VCaP (cell line): Measurements from ENCODE around the gene FAM200B.

Experiments
- H3K27ac ChIP-seq: fragments of 450-650 bp; 2 replicates; pipeline ENCODE4 v1.5.1; 2017
- TF ChIP-seq, protein P1 (sequence below): fragments of 450-650 bp; conservative IDR thresholded peaks from 2 replicates; pipeline ENCODE4 v1.5.1; 2017; ENCODE audit warnings: mild to moderate bottlenecking, moderate library complexity

FAM200B gene

GRCh38 chr4:15652841-15653240 lies 28.8 kb upstream of the FAM200B start:
- H3K27ac ChIP-seq = peak overlapping the region; percentile 95
- TF ChIP-seq, protein P1, sequence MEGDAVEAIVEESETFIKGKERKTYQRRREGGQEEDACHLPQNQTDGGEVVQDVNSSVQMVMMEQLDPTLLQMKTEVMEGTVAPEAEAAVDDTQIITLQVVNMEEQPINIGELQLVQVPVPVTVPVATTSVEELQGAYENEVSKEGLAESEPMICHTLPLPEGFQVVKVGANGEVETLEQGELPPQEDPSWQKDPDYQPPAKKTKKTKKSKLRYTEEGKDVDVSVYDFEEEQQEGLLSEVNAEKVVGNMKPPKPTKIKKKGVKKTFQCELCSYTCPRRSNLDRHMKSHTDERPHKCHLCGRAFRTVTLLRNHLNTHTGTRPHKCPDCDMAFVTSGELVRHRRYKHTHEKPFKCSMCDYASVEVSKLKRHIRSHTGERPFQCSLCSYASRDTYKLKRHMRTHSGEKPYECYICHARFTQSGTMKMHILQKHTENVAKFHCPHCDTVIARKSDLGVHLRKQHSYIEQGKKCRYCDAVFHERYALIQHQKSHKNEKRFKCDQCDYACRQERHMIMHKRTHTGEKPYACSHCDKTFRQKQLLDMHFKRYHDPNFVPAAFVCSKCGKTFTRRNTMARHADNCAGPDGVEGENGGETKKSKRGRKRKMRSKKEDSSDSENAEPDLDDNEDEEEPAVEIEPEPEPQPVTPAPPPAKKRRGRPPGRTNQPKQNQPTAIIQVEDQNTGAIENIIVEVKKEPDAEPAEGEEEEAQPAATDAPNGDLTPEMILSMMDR = no peak

- TF ChIP-seq, protein P1 = no peak
- H3K27ac ChIP-seq = peak overlapping the region; percentile 95
Observed at GRCh38 chr4:15653420-15653819, 28.2 kb upstream of the FAM200B start.

DNA sequence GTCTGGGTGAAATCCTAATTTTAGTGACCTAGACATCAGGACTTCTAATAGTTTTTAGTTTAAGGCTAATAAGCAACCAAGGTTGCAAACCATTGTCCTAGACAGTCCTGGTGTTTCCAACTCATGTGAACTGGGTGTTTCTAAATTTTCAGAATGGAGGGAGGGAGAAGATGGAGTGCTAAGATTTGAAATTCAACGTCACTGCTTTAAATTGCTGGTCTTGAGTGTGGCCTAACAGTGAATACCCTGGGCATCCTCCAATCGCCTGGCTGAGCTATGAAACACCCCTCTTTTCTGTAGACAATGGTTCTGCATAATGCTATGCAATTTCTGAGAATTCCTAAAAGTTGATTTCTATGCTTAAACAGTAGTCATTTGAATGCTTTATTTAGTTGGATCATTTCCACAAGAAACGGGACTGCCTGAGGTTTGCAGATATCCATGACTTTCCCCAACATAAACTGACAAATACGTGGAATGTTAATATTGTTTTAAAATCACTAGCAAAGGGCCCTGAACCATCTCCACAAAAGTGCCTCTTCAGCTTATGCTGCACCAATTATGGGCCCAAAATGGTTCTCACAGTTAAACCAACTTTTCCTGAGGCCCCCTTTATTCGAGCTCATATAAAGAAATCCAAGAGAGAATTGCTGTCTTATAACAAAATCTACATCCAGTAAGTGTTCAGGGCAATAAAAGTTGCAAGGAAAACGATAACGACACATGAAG lies 27.6 kb upstream of the FAM200B start:
- H3K27ac ChIP-seq = peak overlapping the region; percentile 95
- TF ChIP-seq, protein P1 = no peak

- TF ChIP-seq, protein P1 = no peak
- peak overlapping the region; percentile 95 for H3K27ac ChIP-seq
Observed at GRCh38 chr4:15654593-15655222, 26.9 kb upstream of the FAM200B start.

DNA sequence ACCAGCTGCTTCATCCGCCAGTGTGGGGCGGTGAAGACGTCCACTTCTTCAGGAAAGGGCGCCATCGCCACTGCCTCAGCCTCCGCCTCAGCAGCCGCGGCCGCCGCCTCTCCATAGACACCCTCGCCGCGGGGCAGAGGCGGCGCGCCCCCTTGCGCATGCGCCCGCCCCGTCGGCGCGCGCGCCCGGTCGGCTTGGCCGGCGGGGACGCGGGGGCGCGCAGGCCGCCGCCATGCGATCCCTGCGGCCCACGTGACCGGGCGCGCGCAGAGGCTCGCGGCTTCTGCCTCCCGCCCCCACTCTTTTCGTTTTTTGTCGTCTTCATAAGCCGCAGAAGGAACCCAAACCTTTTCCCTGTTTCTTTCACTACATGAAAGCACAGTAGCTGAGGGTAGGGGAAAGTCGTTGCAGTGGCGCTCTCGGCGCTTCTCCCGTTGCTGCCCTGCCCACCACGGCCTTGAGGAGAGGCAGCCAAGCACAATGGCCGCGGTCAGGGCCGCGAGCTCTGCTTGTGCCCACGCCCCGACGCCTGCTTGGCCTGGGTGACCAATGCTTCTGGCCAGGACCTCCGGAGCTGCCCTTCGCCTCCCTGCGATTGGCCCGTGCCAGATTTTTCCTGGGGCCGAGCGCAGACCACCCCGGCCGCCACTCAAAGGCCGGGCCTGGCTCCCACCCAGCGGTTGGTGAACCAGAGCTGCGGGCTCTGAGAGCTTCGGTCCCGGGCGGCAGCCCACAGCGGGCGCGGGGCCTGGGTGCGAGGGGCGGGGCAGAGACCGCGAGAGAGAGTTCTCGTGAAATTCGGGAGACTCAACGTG lies 26.2 kb upstream of the FAM200B start, which contains the start of gene FBXL5:
FBXL5 (minus strand) TSS at position 135 of the 815 bp plus-strand sequence; CDS start at position 65, 70 bp downstream.
- H3K27ac ChIP-seq = peak within 1 kb of the TSS; percentile 95
- TF ChIP-seq, protein P1 = no peak

GRCh38 chr4:15656038-15656470 lies 25.6 kb upstream of the FAM200B start:
- TF ChIP-seq, protein P1 = no peak

GRCh38 chr4:15657366-15657765 lies 24.3 kb upstream of the FAM200B start:
- H3K27ac ChIP-seq = no peak overlapping the region
- TF ChIP-seq, protein P1 = no peak

More at GRCh38 chr4:15656038-15656470, 25.6 kb upstream of the FAM200B start:
- H3K27ac ChIP-seq = peak overlapping the region; percentile 95
